ENCODE data around the gene RABL6.
"Not testable (repeated sequence)": the region's sequence is repeated elsewhere in the genome, so short reads cannot be mapped to it uniquely, and the experiment has no call there.

Gene RABL6

DNA sequence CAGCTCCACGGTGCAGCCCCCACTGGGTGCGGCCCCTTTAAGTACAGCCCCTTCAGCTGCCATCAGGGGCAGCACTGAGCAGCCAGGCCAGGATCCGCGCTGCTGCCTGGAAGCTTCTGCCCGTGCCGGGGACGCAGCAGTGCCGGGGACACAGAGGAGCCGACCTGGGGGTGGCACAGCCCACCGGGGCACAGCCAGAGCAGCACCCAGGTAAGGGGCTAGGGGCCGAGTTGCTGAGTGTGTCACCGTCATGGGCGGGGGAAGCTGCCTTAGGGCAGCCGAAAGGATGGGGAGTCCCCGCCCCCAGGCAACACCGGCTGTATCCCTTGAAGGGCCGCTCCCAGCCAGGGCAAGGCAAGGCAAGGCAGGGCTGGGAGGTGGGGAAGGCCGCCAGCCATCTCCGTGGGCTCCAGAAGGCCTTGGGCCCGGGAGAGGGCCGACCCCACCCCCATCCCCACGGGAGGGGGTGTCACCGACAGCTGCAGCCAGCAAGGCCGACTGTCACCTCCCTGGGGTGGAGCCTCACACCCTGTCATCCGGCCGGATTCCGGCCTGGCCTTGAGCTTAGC lies 34.7 kb downstream of the RABL6 start, which contains the start of gene AJM1:
AJM1 (plus strand) TSS at position 99 of the 569 bp plus-strand sequence. CDS start 1,937 bp downstream, outside the sequence.
- H3K4me3 ChIP-seq (replicated peaks; ENCODE audit: insufficient read depth, low read length), result peak within 1 kb of the TSS; percentile 18; the same call in 1 of the 2 replicates

DNA sequence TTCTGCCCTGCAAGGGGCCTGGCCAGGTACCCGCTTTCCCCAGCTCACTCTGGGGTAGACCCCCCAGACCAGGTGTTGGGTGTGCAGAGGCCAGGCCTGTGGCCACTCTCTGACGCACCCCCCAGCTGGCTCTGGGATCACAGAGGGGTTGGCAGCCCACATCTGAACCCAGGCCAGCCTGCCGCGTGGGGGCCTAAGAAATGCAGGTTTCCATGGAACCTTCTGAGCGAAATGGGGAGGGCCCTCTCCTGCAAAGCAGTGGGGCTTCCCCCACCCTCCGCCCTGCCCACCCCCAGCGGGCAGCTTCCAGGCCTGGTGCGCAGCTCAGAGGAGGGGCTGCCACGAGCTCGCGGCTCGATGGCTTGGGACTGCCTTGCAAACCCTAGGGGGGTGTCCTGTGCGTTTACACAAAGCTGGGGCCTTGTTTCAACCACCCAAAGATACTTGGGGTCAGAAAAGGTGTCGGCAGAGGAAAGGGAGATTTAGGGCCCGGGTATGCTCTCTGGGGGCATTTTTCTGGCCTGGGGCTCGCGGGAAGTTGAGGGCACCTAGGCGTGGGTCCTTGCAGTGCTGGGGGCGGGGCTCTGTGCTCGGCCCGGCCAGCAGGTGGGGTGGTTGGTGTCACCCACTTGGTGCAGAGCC lies 35.5 kb downstream of the RABL6 start:
- not testable (repeated sequence) for H3K27me3 ChIP-seq (ENCODE audit: insufficient read depth, poor library complexity, severe bottlenecking); H3K27ac ChIP-seq (replicated peaks); H3K4me3 ChIP-seq (replicated peaks; ENCODE audit: insufficient read depth, low read length); DNase-seq (ENCODE audit: low read depth in 1 of 2, low spot score in 1 of 2)

More for the DNA sequence above, 34.7 kb downstream of the RABL6 start, which contains the start of gene AJM1:
- not testable (repeated sequence) for H3K27ac ChIP-seq (replicated peaks); H3K27me3 ChIP-seq (ENCODE audit: insufficient read depth, poor library complexity, severe bottlenecking)
- peak; percentile 67 for TF ChIP-seq POLR2AphosphoS5 (IDR thresholded peaks at IDR 0.05; ENCODE audit: low read depth)
- TF ChIP-seq, protein P1, sequence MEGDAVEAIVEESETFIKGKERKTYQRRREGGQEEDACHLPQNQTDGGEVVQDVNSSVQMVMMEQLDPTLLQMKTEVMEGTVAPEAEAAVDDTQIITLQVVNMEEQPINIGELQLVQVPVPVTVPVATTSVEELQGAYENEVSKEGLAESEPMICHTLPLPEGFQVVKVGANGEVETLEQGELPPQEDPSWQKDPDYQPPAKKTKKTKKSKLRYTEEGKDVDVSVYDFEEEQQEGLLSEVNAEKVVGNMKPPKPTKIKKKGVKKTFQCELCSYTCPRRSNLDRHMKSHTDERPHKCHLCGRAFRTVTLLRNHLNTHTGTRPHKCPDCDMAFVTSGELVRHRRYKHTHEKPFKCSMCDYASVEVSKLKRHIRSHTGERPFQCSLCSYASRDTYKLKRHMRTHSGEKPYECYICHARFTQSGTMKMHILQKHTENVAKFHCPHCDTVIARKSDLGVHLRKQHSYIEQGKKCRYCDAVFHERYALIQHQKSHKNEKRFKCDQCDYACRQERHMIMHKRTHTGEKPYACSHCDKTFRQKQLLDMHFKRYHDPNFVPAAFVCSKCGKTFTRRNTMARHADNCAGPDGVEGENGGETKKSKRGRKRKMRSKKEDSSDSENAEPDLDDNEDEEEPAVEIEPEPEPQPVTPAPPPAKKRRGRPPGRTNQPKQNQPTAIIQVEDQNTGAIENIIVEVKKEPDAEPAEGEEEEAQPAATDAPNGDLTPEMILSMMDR (IDR thresholded peaks at IDR 0.05; ENCODE audit: insufficient read depth, low read length), result peak; percentile 60
- peak; percentile 31 to 74 for DNase-seq (ENCODE audit: low read depth in 1 of 2, low spot score in 1 of 2)

DNA sequence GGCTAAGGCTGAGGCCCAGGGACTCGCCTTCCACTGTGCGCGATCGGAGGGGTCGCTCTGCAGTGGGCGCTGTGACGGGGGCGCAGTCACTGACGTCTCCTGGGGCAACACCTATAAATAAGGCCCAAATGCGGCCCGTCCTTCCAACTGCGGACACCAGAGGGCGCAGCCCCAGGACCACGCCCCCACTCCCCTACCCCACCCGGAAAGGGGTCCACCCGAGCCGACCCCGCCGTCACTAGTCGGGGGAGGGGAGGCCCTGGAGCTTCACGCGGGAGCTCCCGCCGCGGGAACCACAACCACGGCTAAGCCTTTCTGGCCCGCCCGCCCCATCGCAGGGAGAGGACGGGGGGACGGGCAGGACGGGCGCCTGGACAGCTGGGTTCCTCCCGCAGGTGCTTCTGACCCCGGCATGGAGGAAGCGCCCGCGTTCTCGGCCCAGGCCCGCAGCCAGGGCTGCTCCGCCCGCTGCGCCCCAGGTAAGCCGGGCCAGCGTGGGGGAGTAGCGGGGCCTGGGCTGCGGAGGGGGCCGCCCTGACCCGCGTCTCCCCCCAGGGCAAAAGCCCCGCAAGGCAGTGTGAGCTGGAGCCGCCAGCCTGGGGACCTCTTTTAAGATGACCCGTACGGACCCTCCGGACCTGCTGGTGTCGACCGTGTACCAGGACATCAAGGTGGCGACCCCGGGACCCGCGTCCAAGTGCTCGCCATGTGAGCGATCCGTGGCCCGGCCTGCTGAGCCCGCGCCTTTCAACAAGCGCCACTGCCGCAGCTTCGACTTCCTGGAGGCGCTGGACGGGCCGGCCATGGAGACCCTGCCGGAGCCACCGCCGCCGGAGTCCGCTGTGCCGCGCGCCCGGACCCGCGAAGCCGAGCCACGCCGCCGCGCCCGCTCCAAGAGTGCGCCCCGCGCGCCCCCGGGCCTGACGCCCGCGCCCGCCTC lies 36.3 kb downstream of the RABL6 start:
- H3K4me3 ChIP-seq (replicated peaks; ENCODE audit: insufficient read depth, low read length); H3K27me3 ChIP-seq (ENCODE audit: insufficient read depth, poor library complexity, severe bottlenecking); H3K27ac ChIP-seq (replicated peaks): not testable (repeated sequence)
- peak in 1 of 2 experiments; percentile 39 for DNase-seq (ENCODE audit: low read depth in 1 of 2, low spot score in 1 of 2)

DNA sequence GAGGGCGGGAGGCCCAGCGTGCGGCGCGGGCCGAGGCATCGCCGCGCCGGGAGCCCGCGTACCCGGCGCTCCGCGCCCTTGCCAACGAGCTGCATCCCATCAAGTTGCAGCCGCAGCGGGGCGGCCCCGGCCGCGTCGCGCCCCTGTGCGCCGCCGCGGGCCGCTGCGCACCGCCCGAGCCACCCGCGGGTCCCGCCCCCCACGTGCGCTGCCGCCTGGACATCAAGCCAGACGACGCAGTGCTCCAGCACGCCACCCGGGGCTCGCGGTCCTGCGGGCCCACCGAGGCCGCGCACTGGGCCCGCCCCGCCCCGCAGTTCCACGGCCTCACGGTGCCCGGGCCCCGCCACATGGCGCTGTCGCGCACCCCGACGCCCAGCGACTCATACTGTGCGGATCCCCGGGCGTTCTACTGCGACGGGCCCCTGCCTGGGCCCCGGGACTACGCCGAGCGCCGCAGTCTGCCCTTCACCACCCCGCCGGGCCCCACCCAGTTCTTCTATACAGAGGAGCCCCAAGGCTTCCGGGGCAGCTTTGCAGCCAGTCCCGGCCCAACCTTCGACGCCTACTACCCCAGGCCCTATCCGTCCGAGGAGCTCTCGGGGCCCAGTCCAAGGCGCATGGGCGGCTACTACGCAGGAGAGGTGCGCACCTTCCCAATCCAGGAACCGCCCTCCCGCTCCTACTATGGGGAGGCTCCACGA lies 37.2 kb downstream of the RABL6 start:
- Histone ChIP-seq H3K27ac (replicated peaks) (no peak overlapping the region), H3K27me3 (ENCODE audit: insufficient read depth, poor library complexity, severe bottlenecking) (peaks cover 8% of the 10 kb centered on the region), H3K4me3 (replicated peaks; ENCODE audit: insufficient read depth, low read length) (no peak overlapping the region)
- no peak for DNase-seq (ENCODE audit: low read depth in 1 of 2, low spot score in 1 of 2)
- TF ChIP-seq SPI1 (IDR thresholded peaks at IDR 0.05; ENCODE audit: borderline replicate concordance, low read depth) (no peak), GABPA (IDR thresholded peaks at IDR 0.05; ENCODE audit: low read depth) (no peak), POLR2AphosphoS5 (IDR thresholded peaks at IDR 0.05; ENCODE audit: low read depth) (no peak)
- TF ChIP-seq, protein P1 (IDR thresholded peaks at IDR 0.05; ENCODE audit: insufficient read depth, low read length), result no peak
- TF ChIP-seq, protein P2, sequence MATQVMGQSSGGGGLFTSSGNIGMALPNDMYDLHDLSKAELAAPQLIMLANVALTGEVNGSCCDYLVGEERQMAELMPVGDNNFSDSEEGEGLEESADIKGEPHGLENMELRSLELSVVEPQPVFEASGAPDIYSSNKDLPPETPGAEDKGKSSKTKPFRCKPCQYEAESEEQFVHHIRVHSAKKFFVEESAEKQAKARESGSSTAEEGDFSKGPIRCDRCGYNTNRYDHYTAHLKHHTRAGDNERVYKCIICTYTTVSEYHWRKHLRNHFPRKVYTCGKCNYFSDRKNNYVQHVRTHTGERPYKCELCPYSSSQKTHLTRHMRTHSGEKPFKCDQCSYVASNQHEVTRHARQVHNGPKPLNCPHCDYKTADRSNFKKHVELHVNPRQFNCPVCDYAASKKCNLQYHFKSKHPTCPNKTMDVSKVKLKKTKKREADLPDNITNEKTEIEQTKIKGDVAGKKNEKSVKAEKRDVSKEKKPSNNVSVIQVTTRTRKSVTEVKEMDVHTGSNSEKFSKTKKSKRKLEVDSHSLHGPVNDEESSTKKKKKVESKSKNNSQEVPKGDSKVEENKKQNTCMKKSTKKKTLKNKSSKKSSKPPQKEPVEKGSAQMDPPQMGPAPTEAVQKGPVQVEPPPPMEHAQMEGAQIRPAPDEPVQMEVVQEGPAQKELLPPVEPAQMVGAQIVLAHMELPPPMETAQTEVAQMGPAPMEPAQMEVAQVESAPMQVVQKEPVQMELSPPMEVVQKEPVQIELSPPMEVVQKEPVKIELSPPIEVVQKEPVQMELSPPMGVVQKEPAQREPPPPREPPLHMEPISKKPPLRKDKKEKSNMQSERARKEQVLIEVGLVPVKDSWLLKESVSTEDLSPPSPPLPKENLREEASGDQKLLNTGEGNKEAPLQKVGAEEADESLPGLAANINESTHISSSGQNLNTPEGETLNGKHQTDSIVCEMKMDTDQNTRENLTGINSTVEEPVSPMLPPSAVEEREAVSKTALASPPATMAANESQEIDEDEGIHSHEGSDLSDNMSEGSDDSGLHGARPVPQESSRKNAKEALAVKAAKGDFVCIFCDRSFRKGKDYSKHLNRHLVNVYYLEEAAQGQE (IDR thresholded peaks at IDR 0.05; ENCODE audit: insufficient replicate concordance, low read depth), result no peak

DNA sequence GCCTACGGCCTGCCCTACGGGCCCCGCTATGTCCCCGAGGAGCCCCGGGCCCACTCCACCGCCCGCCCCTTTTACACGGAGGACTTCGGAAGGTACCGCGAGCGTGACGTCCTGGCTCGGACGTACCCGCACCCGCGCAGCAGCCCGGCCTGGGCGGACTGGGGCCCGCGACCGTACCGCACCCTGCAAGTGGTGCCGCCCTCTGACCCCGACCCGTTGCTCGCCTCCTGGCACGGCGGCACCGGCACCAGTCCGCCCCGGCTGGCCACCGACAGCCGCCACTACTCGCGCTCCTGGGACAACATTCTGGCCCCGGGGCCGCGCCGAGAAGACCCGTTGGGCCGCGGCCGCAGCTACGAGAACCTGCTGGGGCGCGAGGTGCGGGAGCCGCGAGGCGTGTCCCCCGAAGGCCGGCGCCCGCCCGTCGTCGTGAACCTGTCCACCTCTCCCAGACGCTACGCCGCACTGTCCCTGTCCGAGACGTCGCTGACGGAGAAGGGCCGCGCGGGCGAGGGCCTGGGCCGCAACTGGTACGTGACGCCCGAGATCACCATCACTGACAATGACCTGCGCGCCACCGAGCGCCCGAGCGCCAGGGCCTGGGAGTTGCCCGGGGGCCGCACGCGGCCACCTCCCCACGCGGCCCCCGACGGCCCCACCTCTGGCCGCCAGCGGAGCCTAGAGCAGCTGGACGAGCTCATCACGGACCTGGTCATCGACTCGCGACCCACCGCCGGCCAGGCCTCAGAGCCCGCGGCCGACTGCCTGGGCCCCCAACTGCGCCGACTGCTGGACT lies 37.9 kb downstream of the RABL6 start:
- Histone ChIP-seq H3K27me3 (ENCODE audit: insufficient read depth, poor library complexity, severe bottlenecking) (peaks cover 8% of the 10 kb centered on the region), H3K27ac (replicated peaks) (no peak overlapping the region), H3K4me3 (replicated peaks; ENCODE audit: insufficient read depth, low read length) (no peak overlapping the region)
- TF ChIP-seq SPI1 (IDR thresholded peaks at IDR 0.05; ENCODE audit: borderline replicate concordance, low read depth) (no peak), POLR2AphosphoS5 (IDR thresholded peaks at IDR 0.05; ENCODE audit: low read depth) (no peak), GABPA (IDR thresholded peaks at IDR 0.05; ENCODE audit: low read depth) (no peak)
- TF ChIP-seq, protein P1 (IDR thresholded peaks at IDR 0.05; ENCODE audit: insufficient read depth, low read length), result no peak
- TF ChIP-seq, protein P2 (IDR thresholded peaks at IDR 0.05; ENCODE audit: insufficient replicate concordance, low read depth), result no peak
- DNase-seq (ENCODE audit: low read depth in 1 of 2, low spot score in 1 of 2), result no peak
